Keratinocyte (primary cell): ENCODE measurements around the gene SCAPER. TPM values are rescaled to one million over a fixed set of nuclear protein-coding genes. Genes with fewer than 3 reads are reported as not detected.

Experiments
- DNase-seq: peaks from one replicate; pipeline ENCODE4 v3.0.0-alpha.2; 2011; ENCODE audit warnings: low read depth, missing footprints, low spot score
- FAIRE-seq: peaks from 2 replicates; lab custom pipeline; 2011; peaks lifted over from hg19 to GRCh38; lab: Jason Lieb, UNC
- H2AFZ ChIP-seq: 2 replicates; pipeline ENCODE4 v1.6.0; 2012; ENCODE audit warnings: low read length, control low read depth, inconsistent platforms; ENCODE audit not compliant: control insufficient read depth
- H3K27ac ChIP-seq: 2 replicates; pipeline ENCODE4 v1.5.1; 2011; ENCODE audit warnings: low read length; ENCODE audit not compliant: control insufficient read depth, insufficient read depth
- H3K27me3 ChIP-seq: 3 replicates; pipeline ENCODE4 v1.6.0; 2011; ENCODE audit warnings: low read length; ENCODE audit not compliant: control insufficient read depth, insufficient read depth; ENCODE audit errors: extremely low read depth
- H3K36me3 ChIP-seq, 2 experiments: 2 replicates in 1 of 2; 3 replicates in 1 of 2; pipeline ENCODE4 v1.5.1; 2011; ENCODE audit warnings: low read length in 2 of 2, mild to moderate bottlenecking in 1 of 2; ENCODE audit not compliant: control insufficient read depth in 2 of 2, insufficient read depth in 2 of 2; ENCODE audit errors: extremely low read depth in 1 of 2
- H3K4me1 ChIP-seq: 3 replicates; pipeline ENCODE4 v1.5.1; 2011; ENCODE audit warnings: low read length; ENCODE audit not compliant: control insufficient read depth, insufficient read depth; ENCODE audit errors: extremely low read depth
- H3K4me2 ChIP-seq: 3 replicates; pipeline ENCODE4 v1.6.0; 2011; ENCODE audit warnings: low read depth, low read length; ENCODE audit not compliant: control insufficient read depth, insufficient read depth; ENCODE audit errors: extremely low read depth
- H3K4me3 ChIP-seq, 3 experiments: fragments of 200-600 bp in 1 of 3; sonication (generic) in 1 of 3; 2 replicates in 2 of 3; 3 replicates in 1 of 3; pipeline ENCODE4 v1.5.1; 2011 to 2016; ENCODE audit warnings: low read length in 3 of 3, mild to moderate bottlenecking in 3 of 3, control low read depth in 2 of 3, inconsistent platforms in 1 of 3, low read depth in 1 of 3, mixed read lengths in 1 of 3, mixed run types in 1 of 3, moderate library complexity in 1 of 3; ENCODE audit not compliant: control insufficient read depth in 2 of 3, insufficient read depth in 2 of 3; ENCODE audit errors: extremely low read depth in 1 of 3
- H3K79me2 ChIP-seq: 2 replicates; pipeline ENCODE4 v1.6.0; 2012; ENCODE audit warnings: low read length; ENCODE audit not compliant: control insufficient read depth, insufficient read depth
- H3K9ac ChIP-seq: 3 replicates; pipeline ENCODE4 v1.6.0; 2011; ENCODE audit warnings: low read length; ENCODE audit not compliant: control insufficient read depth, insufficient read depth; ENCODE audit errors: extremely low read depth
- H3K9me1 ChIP-seq: 3 replicates; pipeline ENCODE4 v1.6.0; 2011; ENCODE audit warnings: low read length; ENCODE audit not compliant: control insufficient read depth, insufficient read depth; ENCODE audit errors: extremely low read depth
- H3K9me3 ChIP-seq: 2 replicates; pipeline ENCODE4 v1.5.1; 2012; ENCODE audit warnings: low read depth, low read length; ENCODE audit not compliant: control insufficient read depth
- H4K20me1 ChIP-seq: 3 replicates; pipeline ENCODE4 v1.6.0; 2011; ENCODE audit warnings: low read length; ENCODE audit not compliant: control insufficient read depth, insufficient read depth; ENCODE audit errors: extremely low read depth
- CTCF ChIP-seq, 3 experiments: IDR thresholded peaks in 1 of 3; conservative IDR thresholded peaks in 1 of 3; optimal IDR thresholded peaks in 1 of 3; 2 replicates in 2 of 3; 3 replicates in 1 of 3; pipeline versions ENCODE3 to v1.5.1; 2011; ENCODE audit warnings: low read length in 3 of 3, mild to moderate bottlenecking in 3 of 3, moderate library complexity in 2 of 3, control low read depth in 1 of 3, inconsistent platforms in 1 of 3; ENCODE audit not compliant: insufficient read depth in 2 of 3; ENCODE audit errors: extremely low read depth in 1 of 3
- EZH2 ChIP-seq: IDR thresholded peaks from one replicate; pipeline ENCODE4 v1.6.1; 2012; ENCODE audit warnings: inconsistent platforms, mild to moderate bottlenecking, low read length, moderate library complexity
- dilution Hi-C: fragments of 300-500 bp; cut with MboI; formaldehyde crosslinking; loops from one replicate; pipeline ENCODE4 v1.7.0; 2020; ENCODE audit warnings: low sequenced_read_pairs; ENCODE audit not compliant: extremely low pct_ligation_motif_present
- polyA plus RNA-seq, 5 experiments: library from polyadenylated mRNA; depleted of rRNA in 3 of 5; stranded (reverse) in 3 of 5; stranded (forward) in 1 of 5; unstranded in 1 of 5; fragments of >200 nt; gene quantifications; 1 replicate in 1 of 5; 2 replicates in 3 of 5; 3 replicates in 1 of 5; pipeline versions ENCODE4 v1.2.1 to v1.2.3, GENCODE V29; 2011 to 2012; ENCODE audit warnings: missing spikeins in 2 of 5, low read depth in 1 of 5, low replicate concordance in 1 of 5

SCAPER gene
- polyA plus RNA-seq, 1 donor (not counting 4 experiments of a cell fraction or from before 2014, with no cell fraction given), result 5.2 TPM

GRCh38 chr15:76342382-76343201 is 562.5 kb downstream of the SCAPER start:
- Histone ChIP-seq H2AFZ (no peak overlapping the region), H3K9ac (no peak overlapping the region), H3K4me2 (peak overlapping the region; percentile 69), H3K9me3 (peaks cover 4% of the 10 kb centered on the region), H3K4me3 (no peak overlapping the region), H3K79me2 (no peaks in the 10 kb centered on the region), H4K20me1 (peaks cover 5% of the 10 kb centered on the region), H3K4me1 (peaks cover 15% of the 10 kb centered on the region), H3K36me3 (no peaks in the 10 kb centered on the region), H3K9me1 (no peaks in the 10 kb centered on the region), H3K27me3 (peaks cover 97% of the 10 kb centered on the region), H3K27ac (no peak overlapping the region)
- peak; percentile 44 for TF ChIP-seq EZH2
- no peak for TF ChIP-seq CTCF (optimal IDR thresholded peaks at IDR 0.05 in 1 of 3, IDR thresholded peaks at IDR 0.05 in 1 of 3, conservative IDR thresholded peaks at IDR 0.05 in 1 of 3; ENCODE audit: extremely low read depth in 1 of 3, insufficient read depth in 2 of 3, low read length in 3 of 3)
- dilution Hi-C loops, result no loop called here
- DNase-seq (no peak), FAIRE-seq (no peak)

- peak overlapping the region; percentile 69 for H3K4me2 ChIP-seq
- no peak for TF ChIP-seq CTCF (optimal IDR thresholded peaks at IDR 0.05 in 1 of 3, IDR thresholded peaks at IDR 0.05 in 1 of 3, conservative IDR thresholded peaks at IDR 0.05 in 1 of 3; ENCODE audit: extremely low read depth in 1 of 3, insufficient read depth in 2 of 3, low read length in 3 of 3)
- TF ChIP-seq EZH2, result peak; percentile 22
These were observed 563.1 kb downstream of the SCAPER start for GRCh38 chr15:76342058-76342381.

More at GRCh38 chr15:76342058-76342381, 563.1 kb downstream of the SCAPER start:
- H3K27me3 ChIP-seq, result peaks cover 99% of the 10 kb centered on the region
- H2AFZ ChIP-seq, result no peak overlapping the region
- no peak for FAIRE-seq
- dilution Hi-C loops, result no loop called here
- no peaks in the 10 kb centered on the region for H3K9me1 ChIP-seq
- peaks cover 5% of the 10 kb centered on the region for H4K20me1 ChIP-seq
- H3K36me3 ChIP-seq, result no peaks in the 10 kb centered on the region
- no peaks in the 10 kb centered on the region for H3K79me2 ChIP-seq
- H3K9ac ChIP-seq, result no peak overlapping the region
- no peak overlapping the region for H3K27ac ChIP-seq
- peak overlapping the region in 2 of 3 experiments; percentile 10 to 51 for H3K4me3 ChIP-seq
- DNase-seq, result no peak
- peaks cover 19% of the 10 kb centered on the region for H3K4me1 ChIP-seq
- peaks cover 4% of the 10 kb centered on the region for H3K9me3 ChIP-seq
